Left lung (tissue), 10 donors: Measurements from ENCODE around the gene KSR2. TPM values are rescaled to one million over a fixed set of nuclear protein-coding genes. Genes with fewer than 3 reads are reported as not detected.
"Not testable (repeated sequence)": the region's sequence is repeated elsewhere in the genome, so short reads cannot be mapped to it uniquely, and the experiment has no call there.

Experiments
- ATAC-seq: fragments of 200-7000 bp; cut with Tn5 transposase; one replicate; pipeline ENCODE4 v1.9.1; 2020; ENCODE audit warnings: moderate library complexity
- DNase-seq, 4 donors: peaks; one replicate each; pipeline ENCODE4 v3.0.0-alpha.2; 2013 to 2020
- H3K27ac ChIP-seq, 2 donors: fragments of 200-600 bp; sonication (generic) in 1 of 2; one replicate each; pipeline versions ENCODE4 v1.5.0 to v1.8.0; 2020 to 2021
- H3K27me3 ChIP-seq, 2 donors: fragments of 200-600 bp; sonication (generic) in 1 of 2; one replicate each; pipeline versions ENCODE4 v1.5.0 to v1.8.0; 2020 to 2021
- H3K36me3 ChIP-seq, 2 donors: fragments of 200-600 bp; sonication (generic) in 1 of 2; one replicate each; pipeline versions ENCODE4 v1.5.0 to v1.8.0; 2020 to 2021
- H3K4me1 ChIP-seq, 2 donors: fragments of 200-600 bp; one replicate each; pipeline ENCODE4 v1.8.0; 2021
- H3K4me3 ChIP-seq, 2 donors: fragments of 200-600 bp; sonication (generic) in 1 of 2; one replicate each; pipeline versions ENCODE4 v1.5.0 to v1.8.0; 2020 to 2021; ENCODE audit warnings: mild to moderate bottlenecking in 1 of 2
- H3K9me3 ChIP-seq, 2 donors: fragments of 200-600 bp; sonication (generic) in 1 of 2; one replicate each; pipeline versions ENCODE4 v1.5.0 to v1.8.0; 2020 to 2021
- CTCF ChIP-seq, 2 donors: fragments of 200-600 bp; sonication (generic) in 1 of 2; IDR thresholded peaks; one replicate each; pipeline versions ENCODE4 v1.5.0 to v1.8.0; 2021; ENCODE audit warnings: antibody characterized with exemption in 2 of 2
- intact Hi-C, 2 donors: fragments of 100-400 bp; cut with DNase I; formaldehyde crosslinking; loops; one replicate each; pipeline versions ENCODE4 v1.11.2 to v1.14.2; 2022
- polyA plus RNA-seq, 6 donors: library from polyadenylated mRNA; unstranded; fragments of 120-200 nt; gene quantifications; one replicate each; pipeline ENCODE4 v1.2.1, GENCODE V29; 2013; ENCODE audit not compliant: insufficient read length in 6 of 6
- total RNA-seq, 2 donors: library from RNA; stranded (reverse); fragmentation: NEBNext Ultra II Directional; extraction: Animal tissue kit (Norgen Biotek cat#: 25700); gene quantifications; one replicate each; pipeline ENCODE4 v1.2.1, GENCODE V29; 2021
- donor health status: DM: no; HTN: yes; CAD: no.
- donor health status: DM: no; HTN: no; CAD: no.

KSR2 gene
- total and polyA plus RNA-seq, 8 donors = 0.28 to 1.4 (median 0.41) TPM

GRCh38 chr12:117760990-117761389 lies 207.8 kb downstream of the KSR2 start:
- Histone ChIP-seq H3K36me3 (no peaks in the 10 kb centered on the region), H3K4me3 (no peak overlapping the region), H3K27me3 (no peaks in the 10 kb centered on the region), H3K4me1 (no peaks in the 10 kb centered on the region), H3K9me3 (peaks cover 0 to 3% of the 10 kb centered on the region in 2 donors), H3K27ac (no peak overlapping the region)
- intact Hi-C loops = no loop called here
- ATAC-seq (no peak), DNase-seq (peak in 1 of 4 donors; percentile 70)
- TF ChIP-seq CTCF (IDR thresholded peaks at IDR 0.05) = no peak

GRCh38 chr12:117750657-117751056 lies 218.1 kb downstream of the KSR2 start:
- DNase-seq (no peak), ATAC-seq (no peak)
- Histone ChIP-seq H3K4me3 (no peak overlapping the region), H3K9me3 (peaks cover 0 to 5% of the 10 kb centered on the region in 2 donors), H3K36me3 (no peaks in the 10 kb centered on the region), H3K4me1 (no peaks in the 10 kb centered on the region), H3K27me3 (no peaks in the 10 kb centered on the region), H3K27ac (no peak overlapping the region)
- intact Hi-C loops = no loop called here
- TF ChIP-seq CTCF (IDR thresholded peaks at IDR 0.05) = no peak

GRCh38 chr12:117749431-117749830 lies 219.4 kb downstream of the KSR2 start:
- Histone ChIP-seq H3K4me1 (no peaks in the 10 kb centered on the region), H3K36me3 (no peaks in the 10 kb centered on the region), H3K27me3 (no peaks in the 10 kb centered on the region), H3K27ac (no peak overlapping the region), H3K4me3 (no peak overlapping the region), H3K9me3 (peaks cover 0 to 5% of the 10 kb centered on the region in 2 donors)
- no peak for DNase-seq
- TF ChIP-seq CTCF (IDR thresholded peaks at IDR 0.05) = no peak
- no peak for ATAC-seq
- intact Hi-C loops = no loop called here

GRCh38 chr12:117746358-117746757 lies 222.4 kb downstream of the KSR2 start:
- H3K4me1 ChIP-seq, H3K9me3 ChIP-seq, H3K36me3 ChIP-seq, DNase-seq, intact Hi-C loops, ATAC-seq, H3K27ac ChIP-seq, H3K27me3 ChIP-seq, H3K4me3 ChIP-seq: not testable (repeated sequence)

- intact Hi-C loops = no loop called here
- Histone ChIP-seq H3K4me3 (no peak overlapping the region), H3K4me1 (no peaks in the 10 kb centered on the region), H3K9me3 (peaks cover 0 to 3% of the 10 kb centered on the region in 2 donors), H3K27me3 (no peaks in the 10 kb centered on the region), H3K27ac (no peak overlapping the region), H3K36me3 (no peaks in the 10 kb centered on the region)
- TF ChIP-seq CTCF (IDR thresholded peaks at IDR 0.05) = no peak
- no peak for ATAC-seq
- no peak for DNase-seq
Observed at GRCh38 chr12:117744418-117744817, 224.4 kb downstream of the KSR2 start.

GRCh38 chr12:117743761-117744160 lies 225.0 kb downstream of the KSR2 start:
- ATAC-seq (no peak), DNase-seq (no peak)
- no peaks in the 10 kb centered on the region for H3K27me3 ChIP-seq
- no peak overlapping the region for H3K4me3 ChIP-seq
- H3K36me3 ChIP-seq = no peaks in the 10 kb centered on the region
- peaks cover 0 to 3% of the 10 kb centered on the region in 2 donors for H3K9me3 ChIP-seq
- no peaks in the 10 kb centered on the region for H3K4me1 ChIP-seq
- H3K27ac ChIP-seq = no peak overlapping the region
- TF ChIP-seq CTCF (IDR thresholded peaks at IDR 0.05) = no peak
- intact Hi-C loops = no loop called here
